NCI-H82 treated with DMSO at 0.1 percent for 48 hours (cell line): Measurements from ENCODE around the gene GAS2L3.

ENCODE experiments used
- DNase-seq: peaks from one replicate; lab custom pipeline; 2025; ENCODE audit not compliant: unreplicated experiment; lab: John Stamatoyannopoulos, UW

GAS2L3 gene

DNA sequence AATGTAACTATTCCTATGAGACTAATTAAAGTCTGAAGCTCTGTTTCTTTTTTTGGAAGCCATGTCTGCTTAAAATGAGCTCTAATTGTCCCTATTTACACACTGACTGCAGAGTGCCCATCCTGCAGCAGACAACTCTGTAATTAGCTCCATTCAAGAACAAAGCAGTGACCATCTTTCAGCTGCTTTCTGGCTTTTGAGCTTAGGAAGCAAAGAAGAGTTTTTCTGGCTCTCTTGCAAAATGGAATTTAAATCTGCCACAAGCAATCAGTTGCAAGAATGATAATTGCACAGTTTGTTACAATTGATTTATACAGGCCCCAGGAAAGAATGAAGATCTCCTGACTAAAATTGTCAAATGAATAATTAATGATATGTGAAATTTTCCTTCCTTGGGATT is 83.4 kb downstream of the GAS2L3 start:
- DNase-seq, result no peak

DNA sequence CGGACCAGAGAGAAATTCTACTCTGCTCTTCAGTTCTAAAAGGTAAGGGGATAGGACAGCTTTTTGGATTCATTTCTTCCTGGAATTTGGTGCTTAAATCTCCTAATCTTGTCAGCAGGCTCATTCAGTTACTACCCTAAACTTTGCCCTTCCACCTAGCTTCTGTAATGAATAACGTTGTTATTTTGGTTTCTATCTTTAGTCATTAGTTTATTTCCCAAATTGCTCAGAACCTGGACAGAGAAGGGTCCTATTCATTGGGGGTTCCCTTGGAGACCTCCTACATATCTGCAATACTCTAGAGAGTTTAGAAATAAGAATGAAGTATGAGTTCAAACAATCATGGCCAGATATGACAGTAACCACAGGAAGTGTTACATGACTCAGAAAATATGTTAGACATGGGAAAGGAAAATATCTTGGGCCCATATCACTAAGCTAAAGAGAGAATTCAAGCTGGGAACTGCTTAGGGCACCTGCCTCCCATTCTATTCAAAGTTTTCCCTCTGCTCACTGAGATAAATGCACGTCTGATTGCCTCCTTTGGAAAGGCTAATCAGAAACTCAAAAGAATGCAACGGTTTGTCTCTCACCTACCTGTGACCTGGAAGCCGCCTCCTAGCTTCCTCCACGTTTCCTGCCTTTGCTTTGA is 87.9 kb downstream of the GAS2L3 start:
- DNase-seq, result no peak

DNA sequence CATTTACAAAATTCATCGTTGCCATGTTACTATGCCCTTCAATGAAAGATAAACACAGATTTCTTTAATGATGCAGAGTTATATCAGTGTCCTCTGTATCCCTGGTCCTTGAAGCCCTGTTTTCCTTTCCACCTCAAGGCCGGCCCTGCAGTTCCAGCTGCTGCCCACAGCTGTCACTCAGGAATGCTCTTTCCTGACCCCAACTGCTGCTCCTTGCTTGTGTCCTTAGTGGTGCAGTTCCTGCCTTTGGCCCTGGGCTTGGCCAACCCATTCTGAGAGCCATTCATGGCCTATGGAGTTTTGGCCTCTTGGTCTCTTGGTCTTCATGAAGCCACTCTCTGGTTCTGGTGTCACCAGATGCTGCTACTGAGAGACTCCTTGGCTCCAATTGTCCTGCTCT is 93.1 kb downstream of the GAS2L3 start:
- no peak for DNase-seq

DNA sequence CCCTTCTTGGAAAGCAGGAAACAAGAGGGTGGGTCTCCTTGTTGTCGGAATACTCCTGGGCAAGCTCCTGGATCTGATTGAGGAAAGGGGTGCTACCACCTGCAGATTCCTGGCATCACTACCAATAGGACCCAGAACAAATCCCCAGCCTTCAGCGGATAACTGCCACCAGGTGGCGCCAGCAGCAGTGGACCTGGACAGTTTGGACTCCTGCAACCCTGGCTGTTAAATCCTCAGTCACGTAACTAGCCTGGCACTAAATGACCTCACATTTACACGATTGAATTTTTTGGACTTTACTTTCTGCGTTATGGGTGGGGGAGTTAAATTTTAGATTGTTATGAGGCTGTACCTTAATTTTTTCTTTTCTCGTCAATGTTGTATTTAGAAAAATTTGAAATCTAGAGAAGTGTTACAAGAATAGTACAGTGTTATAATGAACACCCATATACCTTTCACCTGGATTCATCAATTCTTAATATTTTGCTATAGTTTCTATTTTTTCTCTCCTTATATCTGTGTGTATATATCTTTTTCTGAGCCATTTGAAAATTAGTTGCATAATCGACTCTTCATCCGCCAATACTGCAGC is 95.6 kb downstream of the GAS2L3 start:
- peak; percentile 32 for DNase-seq

DNA sequence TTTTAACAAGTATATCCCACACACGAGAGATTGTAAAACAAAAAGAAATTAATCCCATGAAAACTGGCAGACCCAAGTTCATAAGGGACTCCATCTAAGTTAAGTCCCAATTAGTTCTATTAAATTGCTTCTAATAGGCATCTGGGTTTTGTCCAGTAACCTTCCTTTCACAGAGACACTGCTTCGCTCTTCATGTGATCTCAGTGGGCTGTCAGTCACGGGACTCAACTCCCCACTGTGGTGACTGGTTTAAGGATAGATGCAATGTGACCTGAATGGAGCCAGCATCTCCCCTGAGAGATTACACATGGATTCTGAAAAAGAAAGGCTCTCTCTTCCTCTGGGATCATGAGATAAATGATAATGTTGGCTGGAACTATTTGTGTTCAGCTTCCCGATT is 96.4 kb downstream of the GAS2L3 start:
- no peak for DNase-seq

DNA sequence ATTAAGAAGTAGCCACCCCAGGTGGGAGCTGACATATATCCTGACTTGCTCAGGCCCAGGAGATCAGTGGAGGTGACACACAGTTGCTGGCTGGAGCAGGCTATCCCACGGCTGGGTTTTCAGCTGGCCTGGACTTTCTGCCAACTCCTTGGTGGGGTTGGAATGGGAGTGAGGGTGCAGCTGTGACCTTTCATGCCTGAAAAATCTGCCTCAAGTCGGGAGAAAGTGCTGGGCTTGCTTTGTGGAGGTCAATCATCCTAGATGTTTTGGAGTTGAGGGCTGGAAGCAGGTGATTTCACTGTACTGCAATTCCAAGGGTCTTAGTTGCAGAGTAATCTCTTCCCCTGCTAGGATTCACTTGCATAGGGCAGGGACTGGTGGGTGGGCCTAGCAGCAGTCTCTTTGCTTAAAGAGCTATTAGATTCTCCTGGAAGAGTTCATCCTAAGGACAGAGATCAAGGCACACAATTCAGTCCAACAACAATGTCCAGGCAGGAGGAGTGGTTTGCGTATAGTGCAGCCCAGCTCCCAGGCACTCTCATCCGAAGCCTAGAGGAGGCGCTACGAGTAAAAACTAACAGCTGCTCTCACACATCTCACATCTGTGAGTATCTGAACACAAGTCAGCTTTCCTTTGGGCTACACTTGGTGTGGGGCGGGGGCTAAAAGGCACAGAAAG is 98.1 kb downstream of the GAS2L3 start:
- no peak for DNase-seq

DNA sequence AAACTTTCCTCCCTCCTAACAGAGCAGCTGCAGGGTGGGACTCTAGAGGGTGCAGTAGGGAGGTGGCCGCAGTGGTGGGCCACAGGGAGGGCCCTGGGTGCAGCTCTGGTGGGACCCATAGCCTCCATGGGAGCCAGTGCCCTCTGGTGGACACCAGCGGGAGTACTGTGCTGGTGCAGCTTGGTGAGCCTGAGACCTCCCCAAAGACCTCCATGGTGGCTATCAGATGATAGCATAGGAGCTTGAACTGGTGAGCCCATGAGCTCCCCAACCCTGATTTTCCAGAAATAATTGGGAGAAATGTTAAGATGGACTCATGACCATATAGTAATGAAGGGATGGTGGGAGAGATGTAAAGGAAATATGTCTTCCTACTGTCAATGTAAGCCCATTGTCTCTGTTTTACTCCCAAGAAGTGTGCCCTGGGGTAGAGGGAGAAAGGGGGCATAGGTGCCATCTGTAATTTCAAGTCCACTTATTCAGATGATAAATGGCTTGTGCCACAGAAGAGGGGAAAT is 98.7 kb downstream of the GAS2L3 start:
- no peak for DNase-seq

DNA sequence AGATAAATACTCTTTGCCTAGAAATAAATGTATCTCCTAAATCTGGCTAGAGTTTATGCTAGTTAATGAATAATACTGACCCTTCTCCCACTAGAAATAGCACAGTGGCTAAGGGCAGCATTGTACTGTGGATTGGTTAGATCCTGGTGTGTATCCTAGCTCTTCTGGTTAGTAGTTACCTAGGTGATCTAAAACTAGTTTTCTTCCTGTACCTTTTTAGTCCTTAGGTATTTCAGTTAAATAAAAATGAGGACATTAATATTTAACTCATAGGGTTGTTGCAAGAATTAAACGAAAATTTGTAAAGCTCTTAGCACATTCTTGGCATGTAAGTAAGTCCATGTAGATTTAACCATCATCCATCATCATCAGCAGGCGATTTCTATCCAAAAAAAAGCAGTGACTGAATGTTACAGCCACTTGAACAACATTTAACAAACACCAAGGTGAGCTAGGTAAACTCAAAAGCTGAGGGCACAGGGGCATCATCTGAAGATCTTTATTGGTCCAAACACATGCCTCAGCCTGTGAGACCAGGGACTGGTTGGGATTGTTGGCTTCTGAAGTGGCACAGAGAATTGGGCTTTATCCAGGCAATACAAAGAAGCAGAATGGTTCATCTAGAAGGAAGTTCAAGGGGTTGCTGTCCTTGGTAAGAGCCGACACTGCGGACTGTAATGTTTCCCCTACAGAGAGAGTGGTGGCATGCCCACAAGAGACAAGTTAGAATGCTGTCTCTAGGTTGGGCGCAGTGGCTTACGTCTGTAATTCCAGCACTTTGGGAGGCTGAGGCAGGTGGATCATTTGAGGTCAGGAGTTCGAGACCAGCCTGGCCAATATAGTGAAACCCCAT is 100.8 kb downstream of the GAS2L3 start:
- no peak for DNase-seq
